ENCODE results near the gene EVC. TPM values are rescaled to one million over a fixed set of nuclear protein-coding genes. Genes with fewer than 3 reads are reported as not detected.

The EVC gene
- total and polyA plus RNA-seq, 2 experiments from 2014 or later: 4.8 to 8.6 TPM

DNA sequence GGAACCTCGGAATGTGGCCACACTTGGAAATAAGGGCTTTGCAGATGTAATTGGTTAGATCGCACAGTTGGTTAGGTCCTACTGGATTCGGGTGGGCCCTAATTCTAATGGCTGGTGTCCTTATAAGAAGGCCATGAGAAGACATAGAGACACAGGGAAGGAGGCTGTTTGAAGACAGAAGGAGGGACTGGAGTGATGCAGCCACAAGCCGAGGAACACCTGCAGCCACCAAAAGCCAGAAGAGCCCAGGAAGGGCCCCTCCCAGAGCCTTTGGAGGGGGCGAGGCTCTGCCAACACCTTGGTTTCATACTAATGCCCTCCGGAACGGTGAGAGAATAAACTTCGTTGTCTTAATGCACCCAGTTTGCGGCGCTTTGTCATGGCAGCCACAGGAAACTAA, 47.0 kb downstream of the EVC start:
- Histone ChIP-seq H3K4me1 (ENCODE audit: insufficient read depth) (no peaks in the 10 kb centered on the region), H3K27ac (no peak overlapping the region), H3K36me3 (replicated peaks; ENCODE audit: insufficient read depth, low read depth) (no peaks in the 10 kb centered on the region), H3K9me3 (ENCODE audit: low read depth) (no peaks in the 10 kb centered on the region), H2AFZ (no peak overlapping the region), H3K79me2 (no peaks in the 10 kb centered on the region), H4K20me1 (ENCODE audit: insufficient read depth, poor library complexity, severe bottlenecking) (no peaks in the 10 kb centered on the region), H3K4me3 (no peak overlapping the region), H3K9me2 (replicated peaks; ENCODE audit: insufficient read depth) (no peaks in the 10 kb centered on the region), H3K27me3 (no peaks in the 10 kb centered on the region), H3K4me2 (no peak overlapping the region)
- WGBS (ENCODE audit: low lambda C conversion rate, missing lambda C conversion rate): 96% methylated on average over 10 of the region's 10 CpGs
- TF ChIP-seq EZH2 (IDR thresholded peaks at IDR 0.05; ENCODE audit: borderline replicate concordance): no peak
- TF ChIP-seq, protein P1, sequence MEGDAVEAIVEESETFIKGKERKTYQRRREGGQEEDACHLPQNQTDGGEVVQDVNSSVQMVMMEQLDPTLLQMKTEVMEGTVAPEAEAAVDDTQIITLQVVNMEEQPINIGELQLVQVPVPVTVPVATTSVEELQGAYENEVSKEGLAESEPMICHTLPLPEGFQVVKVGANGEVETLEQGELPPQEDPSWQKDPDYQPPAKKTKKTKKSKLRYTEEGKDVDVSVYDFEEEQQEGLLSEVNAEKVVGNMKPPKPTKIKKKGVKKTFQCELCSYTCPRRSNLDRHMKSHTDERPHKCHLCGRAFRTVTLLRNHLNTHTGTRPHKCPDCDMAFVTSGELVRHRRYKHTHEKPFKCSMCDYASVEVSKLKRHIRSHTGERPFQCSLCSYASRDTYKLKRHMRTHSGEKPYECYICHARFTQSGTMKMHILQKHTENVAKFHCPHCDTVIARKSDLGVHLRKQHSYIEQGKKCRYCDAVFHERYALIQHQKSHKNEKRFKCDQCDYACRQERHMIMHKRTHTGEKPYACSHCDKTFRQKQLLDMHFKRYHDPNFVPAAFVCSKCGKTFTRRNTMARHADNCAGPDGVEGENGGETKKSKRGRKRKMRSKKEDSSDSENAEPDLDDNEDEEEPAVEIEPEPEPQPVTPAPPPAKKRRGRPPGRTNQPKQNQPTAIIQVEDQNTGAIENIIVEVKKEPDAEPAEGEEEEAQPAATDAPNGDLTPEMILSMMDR (IDR thresholded peaks at IDR 0.05; ENCODE audit: poor library complexity): no peak
- no peak for DNase-seq (ENCODE audit: low spot score)

DNA sequence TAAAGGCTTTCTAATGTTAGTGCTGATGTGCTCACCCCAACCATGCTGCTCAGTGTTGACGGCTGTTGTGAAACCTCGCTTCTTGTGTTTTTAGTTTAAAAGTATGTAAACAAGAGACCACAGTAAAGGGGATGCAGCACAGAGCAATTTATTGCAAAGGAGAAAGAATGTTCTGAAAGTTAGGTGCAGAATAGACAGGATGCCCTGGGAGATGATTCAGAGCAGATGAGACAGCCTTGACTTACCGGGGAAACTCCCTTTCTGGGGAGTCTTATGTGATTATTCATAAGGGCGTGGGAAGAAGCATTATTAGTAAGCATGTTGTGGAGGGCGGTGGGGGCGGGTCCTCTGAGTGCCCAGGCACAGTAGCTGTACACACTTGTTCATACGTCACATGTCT, 47.7 kb downstream of the EVC start:
- H3K4me1 ChIP-seq (ENCODE audit: insufficient read depth): no peaks in the 10 kb centered on the region
- no peak overlapping the region for H2AFZ ChIP-seq
- no peak overlapping the region for H3K4me3 ChIP-seq
- H3K27ac ChIP-seq: peak overlapping the region; percentile 7
- H3K4me2 ChIP-seq: no peak overlapping the region
- 85% methylated on average over 7 of the region's 7 CpGs for WGBS (ENCODE audit: low lambda C conversion rate, missing lambda C conversion rate)
- no peaks in the 10 kb centered on the region for H3K9me3 ChIP-seq (ENCODE audit: low read depth)
- H3K79me2 ChIP-seq: no peaks in the 10 kb centered on the region
- no peaks in the 10 kb centered on the region for H3K36me3 ChIP-seq (replicated peaks; ENCODE audit: insufficient read depth, low read depth)
- no peaks in the 10 kb centered on the region for H3K27me3 ChIP-seq
- no peak for TF ChIP-seq EZH2 (IDR thresholded peaks at IDR 0.05; ENCODE audit: borderline replicate concordance)
- TF ChIP-seq EZH2phosphoT487 (IDR thresholded peaks at IDR 0.05; ENCODE audit: low read depth, severe bottlenecking, unreplicated experiment): no peak
- TF ChIP-seq, protein P1 (IDR thresholded peaks at IDR 0.05; ENCODE audit: poor library complexity): no peak
- no peaks in the 10 kb centered on the region for H3K9me2 ChIP-seq (replicated peaks; ENCODE audit: insufficient read depth)
- peak; percentile 58 for DNase-seq (ENCODE audit: low spot score)
- H4K20me1 ChIP-seq (ENCODE audit: insufficient read depth, poor library complexity, severe bottlenecking): no peaks in the 10 kb centered on the region

GRCh38 chr4:5759236-5760075, 48.5 kb downstream of the EVC start:
- H3K36me3 ChIP-seq (replicated peaks; ENCODE audit: insufficient read depth, low read depth): no peaks in the 10 kb centered on the region
- no peaks in the 10 kb centered on the region for H3K4me1 ChIP-seq (ENCODE audit: insufficient read depth)
- no peaks in the 10 kb centered on the region for H3K27me3 ChIP-seq
- no peak overlapping the region for H3K4me3 ChIP-seq
- no peak overlapping the region for H3K4me2 ChIP-seq
- WGBS (ENCODE audit: low lambda C conversion rate, missing lambda C conversion rate): 90% methylated on average over 22 of the region's 22 CpGs
- no peak for DNase-seq (ENCODE audit: low spot score)
- TF ChIP-seq EZH2 (IDR thresholded peaks at IDR 0.05; ENCODE audit: borderline replicate concordance) (no peak), EZH2phosphoT487 (IDR thresholded peaks at IDR 0.05; ENCODE audit: low read depth, severe bottlenecking, unreplicated experiment) (no peak)
- TF ChIP-seq, protein P1 (IDR thresholded peaks at IDR 0.05; ENCODE audit: poor library complexity): no peak
- no peak overlapping the region for H3K27ac ChIP-seq
- no peak overlapping the region for H2AFZ ChIP-seq
- no peaks in the 10 kb centered on the region for H4K20me1 ChIP-seq (ENCODE audit: insufficient read depth, poor library complexity, severe bottlenecking)
- H3K9me2 ChIP-seq (replicated peaks; ENCODE audit: insufficient read depth): no peaks in the 10 kb centered on the region
- no peaks in the 10 kb centered on the region for H3K79me2 ChIP-seq
- H3K9me3 ChIP-seq (ENCODE audit: low read depth): no peaks in the 10 kb centered on the region
